GM19452 (cell line): ENCODE measurements around the gene AKR7A2.
"Not testable (repeated sequence)": the region's sequence is repeated elsewhere in the genome, so short reads cannot be mapped to it uniquely, and the experiment has no call there.

Experiments used
- ATAC-seq: cut with Tn5 transposase; IDR thresholded peaks from one replicate; pipeline ENCODE4 v1.9.1; 2021; ENCODE audit not compliant: unreplicated experiment

The AKR7A2 gene

GRCh38 chr1:19307794-19308508 lies 4.0 kb downstream of the AKR7A2 start:
- no peak for ATAC-seq

- no peak for ATAC-seq
These were observed 5.0 kb downstream of the AKR7A2 start for GRCh38 chr1:19306941-19307340.

DNA sequence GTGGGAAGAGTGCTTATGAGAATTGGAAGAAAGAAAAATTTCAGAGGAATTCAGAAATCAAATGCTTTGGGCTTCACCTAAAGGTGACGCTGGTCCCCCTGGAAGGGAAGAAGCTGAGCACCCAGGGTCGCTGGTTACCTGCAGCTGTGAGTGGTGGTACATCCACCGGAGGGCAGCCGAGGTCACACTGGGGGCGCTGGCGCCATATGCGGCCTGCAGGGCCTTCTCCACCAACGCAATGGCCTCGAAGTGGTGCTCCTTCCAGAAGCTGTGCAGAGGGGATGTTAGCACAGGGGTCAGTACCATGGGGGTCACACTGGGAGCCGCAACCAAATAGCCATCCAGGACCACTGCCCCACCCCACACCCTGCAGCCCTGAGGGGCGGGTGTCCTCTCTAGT lies 6.1 kb downstream of the AKR7A2 start:
- ATAC-seq, result no peak

DNA sequence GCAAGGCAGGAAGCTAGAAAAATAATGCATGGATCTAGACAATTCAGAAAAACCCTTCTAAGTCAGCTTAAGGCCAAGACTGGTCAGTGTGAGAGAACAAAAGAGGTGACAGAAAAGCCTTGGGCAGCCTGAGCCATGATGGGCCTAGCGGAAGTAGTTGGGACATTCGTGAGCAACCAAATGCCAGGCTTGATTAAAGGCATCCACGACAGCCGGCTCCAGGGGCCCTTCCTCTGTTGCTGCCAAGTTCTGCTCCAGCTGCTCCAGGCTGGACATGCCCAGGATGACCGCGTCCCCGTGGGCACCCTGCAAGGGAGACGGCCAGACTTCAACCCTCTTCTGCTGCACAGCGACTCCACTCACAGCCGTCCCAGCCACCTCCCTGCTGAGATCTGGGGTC lies 7.9 kb downstream of the AKR7A2 start:
- not testable (repeated sequence) for ATAC-seq

DNA sequence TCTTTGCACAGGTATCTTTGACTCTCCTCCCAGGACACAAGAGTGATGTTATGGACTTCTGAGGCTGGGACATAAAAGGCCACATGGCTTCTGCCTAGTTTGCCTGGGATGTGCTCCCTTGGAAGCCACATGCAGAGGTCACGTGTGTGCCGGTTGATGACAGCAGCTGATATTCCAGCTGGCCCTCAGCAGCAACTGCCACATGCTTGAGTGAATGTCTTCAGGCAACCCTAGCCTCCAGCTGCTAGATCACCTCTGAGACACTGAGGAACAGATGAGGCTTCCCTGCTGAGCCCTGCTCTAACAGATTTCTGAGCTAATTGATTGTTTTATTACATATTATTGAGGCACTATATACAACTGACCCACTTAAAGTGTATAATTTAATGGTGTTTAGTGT lies 11.7 kb downstream of the AKR7A2 start:
- no peak for ATAC-seq

- ATAC-seq, result no peak
These were observed 17.3 kb downstream of the AKR7A2 start for GRCh38 chr1:19294638-19295037.

GRCh38 chr1:19289244-19289643 lies 22.7 kb downstream of the AKR7A2 start:
- no peak for ATAC-seq

DNA sequence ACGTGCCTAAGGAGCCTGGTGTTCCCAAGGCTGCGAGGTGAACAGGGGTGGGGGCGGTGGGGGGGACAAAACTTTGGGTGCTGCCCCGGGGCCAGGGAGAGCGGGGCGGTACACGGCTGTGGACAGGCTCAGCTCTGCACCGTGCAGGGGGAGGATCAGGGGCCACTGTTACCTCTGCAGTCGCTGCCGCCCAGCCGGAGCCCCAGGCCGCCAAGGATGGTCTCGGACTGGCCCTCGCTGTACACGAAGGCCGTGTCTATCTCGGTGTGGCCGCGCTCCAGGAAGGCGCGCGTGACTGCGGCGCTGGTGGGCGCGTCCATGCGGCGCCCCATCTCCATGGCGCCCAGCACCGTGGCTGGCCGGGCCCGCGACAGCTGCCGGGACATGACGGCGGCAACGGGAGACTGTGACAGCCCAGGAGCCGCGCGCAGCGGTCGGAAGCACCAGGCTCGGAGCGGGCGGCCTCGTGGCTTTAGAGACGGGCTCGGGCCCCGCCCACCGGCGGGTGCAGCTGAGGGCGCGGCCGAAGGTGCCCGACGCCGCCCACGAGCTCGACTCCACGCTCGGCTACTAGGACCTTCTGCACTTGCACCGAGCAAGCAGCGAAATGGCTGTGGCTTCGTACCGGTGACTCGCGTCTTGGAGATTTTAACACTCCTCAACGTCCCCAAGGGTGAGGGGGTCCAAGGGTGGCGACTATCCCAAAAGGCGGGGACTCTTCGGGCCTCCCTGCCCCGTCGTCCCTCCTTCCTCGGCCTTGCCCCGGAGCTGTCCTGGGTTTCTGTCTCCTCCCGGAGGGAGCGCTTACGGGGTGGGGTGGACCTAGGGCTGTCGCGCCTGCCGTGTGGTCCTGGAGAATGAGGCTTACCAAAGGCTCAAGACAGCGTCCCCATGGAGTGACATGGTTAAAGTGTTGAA lies 23.4 kb downstream of the AKR7A2 start, which contains the start of gene AKR7A3:
Gene AKR7A3 (minus strand): TSS at position 447 of the 918 bp plus-strand sequence. CDS start 61 bp downstream, at position 386.
- ATAC-seq, result not testable (repeated sequence)

DNA sequence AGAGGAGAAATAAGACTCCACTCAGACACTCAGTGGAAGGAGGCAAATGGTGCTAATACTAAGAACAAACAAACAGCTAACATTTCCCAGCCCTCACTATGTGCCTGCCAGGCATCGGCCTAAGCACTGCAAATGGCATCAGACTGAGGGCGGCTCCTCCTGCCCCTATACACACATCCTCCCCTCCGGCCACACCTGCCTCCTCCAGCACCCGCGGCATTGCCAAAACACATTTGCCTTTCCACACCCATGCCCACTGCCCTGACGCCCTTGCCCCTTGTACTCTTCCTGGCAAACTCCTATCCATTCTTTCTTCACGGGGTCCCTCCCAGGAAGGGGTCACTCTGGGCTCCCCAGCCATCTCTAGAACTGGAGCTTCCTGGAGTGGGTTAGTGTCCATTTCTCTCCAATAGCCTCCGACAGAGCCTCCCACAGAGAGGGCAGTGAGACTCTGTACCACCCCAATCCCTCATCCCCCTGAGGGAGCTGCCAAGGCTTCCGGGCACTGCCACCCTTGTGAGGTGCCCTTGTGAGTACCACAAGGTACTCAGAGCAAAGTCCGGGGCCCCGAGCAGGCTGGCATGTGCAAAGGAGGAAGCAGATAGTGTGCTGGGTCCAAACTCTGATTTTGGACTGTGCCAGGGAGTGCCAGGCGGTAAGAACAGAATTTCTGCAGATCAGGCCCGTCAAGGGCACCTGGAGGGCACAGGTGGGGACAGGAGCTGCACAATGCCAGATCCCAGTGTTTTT lies 24.3 kb downstream of the AKR7A2 start:
- no peak for ATAC-seq

GRCh38 chr1:19285807-19286206 lies 26.1 kb downstream of the AKR7A2 start:
- ATAC-seq, result not testable (repeated sequence)

DNA sequence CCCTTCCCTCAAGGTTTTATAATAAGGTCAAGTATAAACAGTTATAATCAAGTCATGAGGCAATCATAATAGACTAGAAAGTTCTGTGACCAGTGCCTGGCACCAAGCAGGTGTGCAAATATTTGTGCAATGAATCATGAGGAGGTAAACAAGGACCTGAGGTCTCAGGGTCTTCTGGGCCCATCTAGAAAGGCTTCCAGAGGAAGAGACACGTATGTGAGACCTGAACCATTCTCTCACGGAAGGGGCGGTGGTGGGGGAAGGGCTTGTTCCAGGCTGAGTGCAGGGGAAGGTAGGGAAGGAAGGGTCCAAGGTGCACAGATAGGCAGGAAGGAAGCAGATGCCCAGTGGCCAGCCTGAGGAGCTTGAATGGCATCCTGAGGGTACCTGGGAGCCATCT lies 26.6 kb downstream of the AKR7A2 start:
- ATAC-seq, result not testable (repeated sequence)

- no peak for ATAC-seq
These were observed 27.1 kb downstream of the AKR7A2 start for GRCh38 chr1:19284881-19285280.

GRCh38 chr1:19283891-19284290 lies 28.1 kb downstream of the AKR7A2 start:
- ATAC-seq, result no peak

DNA sequence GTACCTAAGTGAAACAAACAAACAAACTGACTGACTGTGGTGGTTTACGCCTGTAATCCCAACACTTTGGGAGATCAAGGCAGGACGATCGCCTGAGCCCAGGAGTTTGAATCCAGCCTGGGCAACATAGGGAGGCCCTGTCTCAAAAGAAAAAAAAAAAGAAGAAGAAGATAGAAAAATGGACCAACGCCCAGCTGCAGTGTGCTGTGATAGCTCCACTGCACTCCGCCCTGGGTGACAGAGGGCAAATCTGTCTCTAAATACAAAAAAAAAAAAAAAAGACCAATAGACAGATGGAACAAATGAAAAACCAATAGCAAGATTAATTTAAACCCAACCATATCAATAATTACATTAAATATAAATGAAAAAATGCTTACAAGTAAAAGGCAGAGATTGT lies 37.3 kb downstream of the AKR7A2 start:
- ATAC-seq, result no peak

DNA sequence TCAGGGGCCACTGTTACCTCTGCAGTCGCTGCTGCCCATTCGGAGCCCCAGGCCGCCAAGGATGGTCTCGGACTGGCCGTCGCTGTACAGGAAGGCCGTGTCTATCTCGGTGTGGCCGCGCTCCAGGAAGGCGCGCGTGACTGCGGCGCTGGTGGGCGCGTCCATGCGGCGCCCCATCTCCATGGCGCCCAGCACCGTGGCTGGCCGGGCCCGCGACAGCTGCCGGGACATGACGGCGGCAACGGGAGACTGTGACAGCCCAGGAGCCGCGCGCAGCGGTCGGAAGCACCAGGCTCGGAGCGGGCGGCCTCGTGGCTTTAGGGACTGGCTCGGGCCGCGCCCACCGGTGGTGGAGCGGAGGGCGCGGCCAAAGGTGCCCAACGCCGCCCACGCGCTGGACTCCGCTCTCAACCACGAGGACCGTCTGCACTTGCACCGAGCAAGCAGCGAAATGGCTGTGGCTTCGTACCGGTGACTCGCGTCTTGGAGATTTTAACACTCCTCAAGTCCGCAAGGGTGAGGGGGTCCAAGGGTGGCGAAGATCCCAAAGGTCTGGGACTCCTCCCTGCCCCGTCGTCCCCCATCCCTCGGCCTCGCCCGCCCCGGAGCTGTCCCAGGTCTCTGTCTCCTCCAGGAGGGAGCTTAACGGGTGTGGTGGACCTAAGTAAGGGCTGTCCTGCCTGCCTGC lies 38.0 kb downstream of the AKR7A2 start:
- ATAC-seq, result not testable (repeated sequence)

- no peak for ATAC-seq
These were observed 38.7 kb downstream of the AKR7A2 start for GRCh38 chr1:19273106-19273843.

DNA sequence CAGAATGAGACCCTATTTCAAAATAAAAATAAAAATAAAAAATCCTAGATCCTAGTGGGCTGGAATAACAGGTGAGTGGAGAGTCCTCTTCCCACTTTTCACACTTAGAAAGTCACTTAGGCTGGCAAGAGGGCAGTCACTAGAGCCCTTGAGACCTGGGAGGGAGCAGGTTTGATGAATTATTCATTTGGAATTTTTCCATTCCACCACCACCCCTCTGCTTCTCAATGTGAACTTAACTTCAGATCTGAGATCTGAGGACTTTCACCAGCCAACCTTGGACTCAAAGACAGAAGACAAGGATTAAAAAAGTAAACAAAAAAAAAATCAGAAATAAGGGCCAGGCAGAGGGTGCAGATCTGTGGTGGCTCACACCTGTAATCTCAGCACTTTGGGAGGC lies 39.9 kb downstream of the AKR7A2 start:
- ATAC-seq, result no peak

- ATAC-seq, result not testable (repeated sequence)
These were observed 41.6 kb downstream of the AKR7A2 start for GRCh38 chr1:19270343-19270730.

- not testable (repeated sequence) for ATAC-seq
These were observed 42.3 kb downstream of the AKR7A2 start for GRCh38 chr1:19269427-19270342.
